GM19463 (cell line): ENCODE data around the gene PLAC9.

Experiments used
- ATAC-seq: cut with Tn5 transposase; IDR thresholded peaks from one replicate; pipeline ENCODE4 v1.9.1; 2021; ENCODE audit warnings: mild to moderate bottlenecking, moderate library complexity; ENCODE audit not compliant: unreplicated experiment

PLAC9 gene

DNA sequence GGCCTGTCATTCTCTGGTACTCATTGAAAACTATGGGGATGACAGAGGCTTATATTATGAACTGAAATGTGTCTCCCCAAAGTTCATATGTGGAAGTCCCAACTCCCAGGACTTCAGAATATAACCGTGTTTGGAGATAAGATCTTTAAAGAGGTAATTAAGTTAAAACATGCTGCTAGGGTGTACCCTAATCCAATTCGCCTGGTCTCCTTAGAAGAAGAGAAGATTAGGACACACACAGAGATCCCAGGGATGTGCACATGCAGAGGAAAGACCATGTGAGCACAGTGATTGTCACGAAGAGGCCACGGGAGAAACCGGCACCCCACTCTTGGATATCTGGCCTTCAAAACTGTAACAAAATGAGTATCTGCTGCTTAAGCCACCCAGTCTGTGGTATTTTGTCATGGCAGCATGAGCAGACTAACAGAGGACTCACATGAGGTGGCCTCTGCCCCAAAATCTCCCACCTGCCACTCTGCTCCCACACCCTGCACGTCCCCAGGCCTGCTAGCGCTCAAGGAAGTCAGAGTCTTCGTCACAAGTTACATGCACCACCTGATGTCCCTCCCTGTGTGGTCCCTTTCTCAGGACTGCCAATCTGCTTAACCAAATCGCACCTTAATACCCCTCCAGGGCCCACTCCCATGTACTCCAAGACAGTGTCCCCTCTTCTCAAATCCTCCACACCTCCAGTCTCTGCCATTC, 26.8 kb downstream of the PLAC9 start:
- ATAC-seq, result no peak

DNA sequence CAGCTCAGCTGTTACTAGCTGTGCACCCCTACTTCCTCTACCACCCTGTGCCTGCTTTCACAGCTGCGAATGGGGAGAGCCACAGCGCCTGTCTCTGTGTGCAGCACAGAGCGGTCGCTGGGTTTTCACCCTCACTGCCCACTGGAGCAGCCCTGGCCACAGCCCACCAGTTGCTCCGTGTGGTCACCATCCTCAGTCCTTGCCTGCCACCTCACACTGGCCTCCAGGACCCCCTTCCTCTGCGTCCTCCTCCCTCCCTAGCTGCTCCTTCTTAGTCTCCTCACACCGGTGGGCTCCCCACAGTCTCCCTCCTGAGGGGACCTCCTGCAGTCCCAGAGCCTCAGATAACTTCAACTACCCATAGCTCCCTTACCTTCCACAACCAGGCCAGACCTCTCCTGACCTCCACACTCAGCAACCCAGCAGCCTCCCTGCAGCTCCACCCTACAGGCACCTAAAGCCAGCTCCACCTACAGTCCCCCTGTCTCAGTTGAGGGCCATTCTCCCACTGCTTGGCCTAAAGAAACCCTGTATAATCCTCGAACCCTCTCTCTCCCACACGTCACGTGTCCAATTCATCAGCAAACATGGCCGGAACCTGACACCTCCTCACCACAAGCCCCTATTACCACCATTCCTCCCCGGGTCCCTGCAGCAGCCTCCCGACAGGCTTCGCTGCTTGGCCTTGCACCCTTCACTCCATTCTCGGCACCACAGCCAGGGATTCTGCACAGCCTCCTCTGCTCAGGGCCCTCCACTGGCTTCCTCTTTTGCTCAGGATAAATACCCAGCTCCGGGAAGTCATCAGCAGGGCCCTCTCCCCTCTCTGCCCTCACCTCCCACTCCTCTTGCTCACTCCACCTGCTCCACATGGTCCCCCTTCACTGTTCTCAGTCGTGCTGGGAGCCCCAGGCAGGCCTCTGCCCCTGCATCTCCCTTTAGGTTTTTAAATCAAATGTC, 28.1 kb downstream of the PLAC9 start:
- ATAC-seq, result no peak

DNA sequence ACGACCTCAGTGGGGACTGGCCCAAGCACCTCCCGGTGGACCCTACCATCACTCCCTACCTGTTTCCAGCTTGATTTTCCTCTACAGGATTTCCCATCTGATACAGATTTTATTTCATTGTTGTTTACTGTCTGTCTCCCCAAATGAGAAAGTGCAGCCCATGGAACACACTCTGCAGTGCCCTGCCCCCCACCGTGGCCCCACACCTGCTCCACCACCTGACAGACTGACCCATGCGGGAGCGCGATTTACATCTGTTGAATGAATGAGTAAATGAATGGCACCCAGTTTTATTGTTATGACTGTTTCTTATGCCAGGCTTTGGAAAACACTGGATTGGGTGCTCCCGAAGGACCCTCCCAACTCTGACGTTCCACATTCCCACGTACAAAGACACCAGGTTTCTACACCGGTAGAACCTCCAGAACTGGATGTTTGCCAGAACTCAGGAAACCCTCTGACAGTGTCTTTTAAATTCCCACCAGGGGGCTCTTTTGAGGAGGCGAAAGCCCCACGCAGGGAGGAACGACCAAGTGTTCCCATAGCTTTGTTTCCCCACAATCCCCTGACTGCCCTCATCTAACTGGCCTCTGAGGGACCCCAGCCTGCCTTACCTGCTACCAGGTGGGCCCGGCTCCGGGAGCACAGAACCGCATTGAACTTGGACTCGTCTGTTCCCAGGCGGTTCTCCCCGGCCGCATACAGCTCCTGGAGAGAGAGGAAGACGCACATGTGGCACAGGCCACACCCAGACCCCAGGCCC, 29.0 kb downstream of the PLAC9 start:
- no peak for ATAC-seq

DNA sequence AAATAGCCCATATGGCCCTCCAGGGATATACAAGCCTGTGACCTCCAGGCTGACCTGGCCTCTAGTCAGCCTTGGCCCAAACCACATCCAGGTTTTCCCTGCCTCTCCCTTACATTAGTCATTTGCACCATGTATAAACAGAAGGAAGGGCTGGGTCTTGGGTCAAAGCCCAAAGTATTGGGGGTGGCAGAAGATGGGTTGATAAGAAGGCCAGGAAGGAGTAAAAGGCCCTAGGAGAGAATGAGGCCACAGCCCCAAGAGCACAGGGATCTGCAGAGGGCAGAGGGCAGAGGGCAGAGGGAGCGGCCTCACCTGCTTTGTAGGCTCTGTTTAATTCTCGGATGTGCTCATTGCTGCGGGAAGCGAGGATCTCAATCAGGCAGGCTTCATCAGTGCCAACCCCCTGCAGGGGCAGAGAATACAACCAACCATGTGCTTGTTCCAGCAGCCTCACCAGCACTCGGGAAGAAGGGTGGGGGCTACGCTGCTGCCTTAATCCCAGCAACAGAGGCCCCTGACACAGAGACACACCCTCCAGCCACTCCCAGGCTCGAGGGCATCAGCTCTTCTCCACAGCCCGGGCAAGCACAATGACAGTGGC, 31.3 kb downstream of the PLAC9 start:
- no peak for ATAC-seq

DNA sequence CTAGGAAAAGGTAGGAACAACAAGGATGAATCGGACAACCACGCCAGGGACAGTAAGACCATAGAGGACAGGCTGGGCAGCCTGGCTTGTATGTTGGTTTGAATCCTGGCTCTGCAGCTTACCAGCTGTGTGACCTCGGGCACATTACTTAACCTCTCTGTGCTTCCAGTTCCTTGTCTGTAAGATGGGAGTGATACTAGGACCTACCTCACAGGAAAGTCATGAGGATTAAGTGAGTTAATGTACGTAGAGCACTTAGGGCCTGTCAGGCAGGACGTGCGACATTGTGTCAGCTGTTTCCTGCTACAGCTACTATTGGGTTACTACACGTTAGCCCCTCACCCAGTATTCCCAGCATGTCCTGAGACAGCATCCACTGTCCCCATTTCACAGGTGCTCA, 32.1 kb downstream of the PLAC9 start:
- ATAC-seq, result no peak

DNA sequence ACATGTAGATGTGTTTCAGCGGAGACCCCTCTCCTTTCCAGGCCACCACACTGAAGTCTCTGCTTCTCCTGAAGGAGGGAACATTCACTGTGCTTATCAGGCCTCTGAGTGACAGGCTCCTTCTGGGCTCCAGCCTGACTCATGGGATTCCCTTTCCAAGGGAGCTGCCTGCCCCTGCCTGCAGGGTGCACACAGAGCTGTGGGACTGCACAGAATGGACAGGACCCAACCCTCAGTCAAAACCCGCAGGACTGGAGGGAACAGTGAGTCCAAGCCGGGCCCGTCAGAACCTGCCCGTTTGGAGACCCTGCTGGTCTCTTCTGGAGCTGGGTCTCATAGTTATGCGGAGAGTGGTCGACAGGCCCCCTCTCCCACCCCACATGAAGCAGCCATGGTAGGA, 32.6 kb downstream of the PLAC9 start:
- ATAC-seq, result no peak

DNA sequence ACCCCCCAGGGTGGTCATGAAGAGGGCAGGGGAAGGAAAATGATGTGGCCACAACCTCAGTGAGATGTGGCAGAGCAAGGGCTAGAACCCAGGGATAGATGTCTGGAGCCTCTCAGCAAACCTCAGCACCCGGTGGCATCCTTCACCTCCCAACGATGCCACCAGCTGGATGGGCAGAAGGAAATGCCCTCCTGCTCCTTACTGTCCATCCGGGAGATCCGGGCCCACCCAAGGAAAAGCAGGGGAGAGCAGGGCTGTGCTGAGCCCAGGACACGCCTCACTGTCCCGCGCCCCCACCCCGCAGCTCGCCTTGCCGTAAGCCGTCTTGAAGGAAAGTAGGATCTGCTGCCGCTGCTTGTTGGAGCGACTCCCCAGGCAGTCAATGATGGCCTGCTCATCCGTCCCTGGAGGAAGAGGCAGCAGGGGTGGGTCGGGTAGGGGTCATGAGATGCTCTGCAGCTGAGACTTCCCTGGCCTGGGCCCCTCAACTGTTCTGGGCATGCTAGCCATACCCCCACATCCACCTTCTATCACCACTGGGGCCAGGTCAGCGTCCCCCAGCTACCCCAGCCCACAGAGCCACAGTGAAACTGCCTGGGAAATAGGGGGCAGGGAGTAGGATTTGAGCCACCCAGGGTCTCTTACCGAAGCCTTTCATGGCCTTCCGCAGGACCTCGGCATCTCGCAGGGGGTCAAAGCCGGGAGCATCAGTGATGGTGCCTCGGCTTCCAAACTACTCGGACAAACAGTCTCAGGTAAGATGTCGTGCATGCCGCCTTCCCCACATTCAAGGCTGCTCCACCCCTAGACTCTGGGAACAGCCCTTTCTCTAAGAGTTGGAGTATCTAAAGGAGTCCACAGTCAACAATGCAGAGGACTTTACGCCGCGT, 34.3 kb downstream of the PLAC9 start:
- ATAC-seq, result no peak

DNA sequence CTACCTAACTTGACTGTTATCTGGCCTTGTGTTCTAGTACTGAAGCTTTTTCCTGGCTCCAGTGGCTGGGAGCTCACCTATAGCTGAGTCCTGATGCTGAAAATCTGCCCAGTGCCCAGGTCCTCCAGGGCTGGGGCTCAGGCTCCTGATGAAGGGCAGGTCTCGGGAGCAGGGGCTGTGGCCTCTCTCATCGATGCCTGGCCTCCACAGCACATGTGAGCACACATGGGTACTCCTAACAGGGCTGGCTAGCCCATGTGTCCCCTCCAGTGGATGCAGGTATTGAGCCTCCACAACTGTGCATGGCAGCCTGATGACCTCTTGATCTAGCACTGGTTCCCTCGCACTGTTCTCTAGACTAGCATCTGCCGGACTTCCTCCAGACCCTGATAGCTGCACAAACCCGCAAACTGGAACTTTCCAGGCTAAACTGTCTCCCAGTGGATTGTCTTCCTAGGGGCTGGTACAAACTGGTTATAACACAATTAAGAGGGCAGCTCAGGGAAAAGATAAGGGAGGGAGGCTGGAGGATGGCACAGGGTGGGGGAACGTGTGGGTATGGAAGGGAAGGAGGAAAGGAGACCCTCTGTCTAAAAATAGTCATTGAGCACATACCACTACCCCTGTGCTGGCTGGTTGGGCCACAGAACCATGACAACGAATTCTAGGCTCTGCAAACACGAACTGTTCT, 35.1 kb downstream of the PLAC9 start:
- no peak for ATAC-seq

DNA sequence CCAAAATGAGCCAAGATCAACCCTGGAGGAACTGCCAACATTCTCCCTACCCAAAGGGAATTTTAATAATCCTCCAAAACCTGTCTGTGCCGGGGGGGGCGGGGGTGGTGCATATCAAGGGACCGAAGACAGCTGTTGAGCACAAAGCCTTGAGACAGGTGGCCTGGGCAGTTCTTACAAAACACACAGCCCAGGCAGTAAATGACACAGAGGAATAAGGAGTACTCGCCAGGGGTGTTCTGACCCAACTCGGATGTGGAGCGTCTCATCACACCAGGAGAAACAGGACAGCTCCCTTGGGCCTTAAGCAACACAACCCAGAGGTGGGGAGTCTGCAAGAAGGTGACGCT, 35.6 kb downstream of the PLAC9 start:
- ATAC-seq, result no peak

DNA sequence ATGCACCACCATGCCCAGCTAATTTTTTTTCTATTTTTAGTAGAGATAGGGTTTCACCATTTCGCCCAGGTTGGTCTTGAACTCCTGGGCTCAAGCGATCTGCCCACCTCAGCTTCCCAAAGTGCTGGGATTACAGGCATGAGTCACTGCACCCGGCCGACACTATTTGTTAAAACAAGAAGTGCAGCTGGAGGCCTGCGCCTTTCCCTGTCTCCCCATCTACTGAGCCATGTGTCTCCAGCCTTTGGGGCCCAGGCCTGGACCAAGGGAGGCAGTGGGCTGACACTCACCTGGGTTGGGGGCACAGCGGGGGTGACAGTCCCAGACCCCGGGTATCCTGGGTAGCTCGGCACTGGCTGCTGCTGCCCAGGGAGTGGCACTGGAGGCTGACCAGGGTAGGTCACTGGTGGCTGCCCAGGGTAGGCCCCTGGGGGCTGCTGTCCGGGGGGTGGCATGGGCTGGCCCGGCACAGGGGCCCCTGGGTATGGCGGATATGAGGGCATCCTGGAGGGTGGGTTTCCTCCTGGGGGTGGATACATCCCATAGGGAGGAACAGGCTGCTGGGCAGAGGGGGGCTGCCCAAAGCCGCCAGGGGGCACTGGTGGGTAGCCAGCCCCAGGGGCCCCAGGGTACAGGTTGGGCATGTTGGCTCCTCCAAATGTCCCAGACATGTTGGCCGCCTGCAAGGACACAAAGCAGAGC, 36.3 kb downstream of the PLAC9 start:
- no peak for ATAC-seq

DNA sequence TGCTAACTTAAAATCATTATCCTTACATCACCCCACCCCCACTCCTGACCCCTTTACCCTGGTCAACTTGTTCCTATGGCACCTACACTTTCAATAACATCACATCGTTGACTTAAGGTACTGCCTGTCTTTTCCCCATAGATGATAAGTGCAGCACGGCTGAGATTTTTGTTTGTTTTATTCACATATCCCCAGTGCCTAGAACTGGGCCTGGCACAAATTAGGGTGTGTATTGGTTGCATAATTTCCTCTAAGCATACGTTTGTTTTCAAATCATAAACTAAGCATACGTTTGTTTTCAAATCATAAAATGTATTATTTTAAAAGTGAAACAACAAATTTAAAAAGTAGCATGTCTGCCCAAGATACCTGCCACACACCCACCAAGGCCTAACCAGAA, 37.5 kb downstream of the PLAC9 start:
- ATAC-seq, result no peak

DNA sequence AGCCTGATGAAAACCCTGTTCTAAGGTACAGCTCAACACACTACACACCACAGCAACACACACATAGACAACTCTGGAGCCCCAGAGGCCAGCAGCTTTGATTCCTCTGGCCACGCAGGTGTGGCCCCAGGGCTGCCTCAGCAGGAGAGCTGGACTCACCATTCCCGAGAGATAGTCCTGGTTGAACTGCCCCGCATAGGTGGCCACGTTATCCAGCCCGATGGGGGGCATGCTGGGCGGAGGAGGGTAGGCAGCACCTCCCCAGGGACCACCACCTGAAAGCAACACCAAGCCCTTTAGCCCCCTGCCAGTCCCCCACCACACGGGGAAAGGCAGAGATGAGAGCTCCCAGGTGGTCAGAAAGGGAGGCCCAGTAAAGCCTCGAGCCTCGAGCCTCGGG, 38.1 kb downstream of the PLAC9 start:
- no peak for ATAC-seq

DNA sequence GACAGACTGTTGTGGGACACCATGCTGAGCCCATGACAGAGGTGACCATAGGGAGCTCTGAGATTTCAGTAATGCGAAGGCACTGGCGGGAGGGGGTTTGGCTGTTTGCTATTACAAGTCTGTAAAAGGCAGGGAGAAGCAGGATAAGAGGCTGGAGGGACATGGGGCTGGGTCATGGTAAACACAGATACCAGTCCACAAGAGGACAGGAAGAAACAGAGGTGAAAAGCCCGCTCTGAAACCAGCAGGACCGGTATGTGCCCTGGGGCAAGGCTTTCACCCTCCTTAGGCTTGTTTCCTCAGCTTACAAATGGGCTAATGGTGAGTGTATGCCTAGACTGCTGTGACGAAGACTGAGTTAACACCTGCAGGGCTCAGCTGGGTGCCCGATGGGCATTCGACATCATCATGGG, 38.7 kb downstream of the PLAC9 start:
- no peak for ATAC-seq

DNA sequence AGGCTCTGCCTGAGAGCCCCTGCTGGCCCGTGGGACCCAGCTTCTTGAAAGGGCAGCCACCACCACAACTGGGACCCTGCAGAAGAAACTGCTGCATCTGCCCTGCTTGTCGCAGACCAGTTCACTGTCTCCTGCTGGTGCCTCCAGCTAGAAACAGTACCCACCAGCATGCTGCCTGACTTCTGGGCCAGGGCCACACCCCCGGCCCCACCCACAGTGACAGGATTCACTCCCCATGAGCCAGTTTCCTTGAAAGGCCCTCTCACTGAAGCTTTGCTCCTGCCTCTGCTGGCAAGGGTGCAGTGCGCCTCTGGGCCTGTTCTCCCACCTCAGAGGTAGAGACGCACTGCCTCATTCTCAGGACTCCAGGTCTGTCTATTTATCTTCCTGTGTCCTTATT, 40.4 kb downstream of the PLAC9 start:
- no peak for ATAC-seq

DNA sequence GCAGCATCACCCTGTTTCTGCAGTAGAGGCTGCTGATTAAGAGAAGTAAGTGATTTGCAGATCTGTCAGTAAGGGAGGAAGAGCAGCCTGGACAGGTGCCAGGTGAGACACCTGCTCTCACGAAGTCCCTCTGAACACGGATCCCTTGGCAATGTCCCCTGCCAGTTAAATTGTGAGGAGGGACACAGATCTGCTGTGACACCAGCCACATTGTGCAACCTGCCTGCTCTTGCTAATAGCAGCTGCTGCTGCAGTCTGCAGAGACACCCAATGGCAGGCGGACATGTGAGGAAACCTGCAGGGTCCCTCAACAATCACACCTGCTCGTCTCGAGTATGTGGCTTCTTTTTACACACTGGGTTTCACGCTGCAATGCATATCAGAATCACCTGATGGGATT, 40.9 kb downstream of the PLAC9 start:
- no peak for ATAC-seq

DNA sequence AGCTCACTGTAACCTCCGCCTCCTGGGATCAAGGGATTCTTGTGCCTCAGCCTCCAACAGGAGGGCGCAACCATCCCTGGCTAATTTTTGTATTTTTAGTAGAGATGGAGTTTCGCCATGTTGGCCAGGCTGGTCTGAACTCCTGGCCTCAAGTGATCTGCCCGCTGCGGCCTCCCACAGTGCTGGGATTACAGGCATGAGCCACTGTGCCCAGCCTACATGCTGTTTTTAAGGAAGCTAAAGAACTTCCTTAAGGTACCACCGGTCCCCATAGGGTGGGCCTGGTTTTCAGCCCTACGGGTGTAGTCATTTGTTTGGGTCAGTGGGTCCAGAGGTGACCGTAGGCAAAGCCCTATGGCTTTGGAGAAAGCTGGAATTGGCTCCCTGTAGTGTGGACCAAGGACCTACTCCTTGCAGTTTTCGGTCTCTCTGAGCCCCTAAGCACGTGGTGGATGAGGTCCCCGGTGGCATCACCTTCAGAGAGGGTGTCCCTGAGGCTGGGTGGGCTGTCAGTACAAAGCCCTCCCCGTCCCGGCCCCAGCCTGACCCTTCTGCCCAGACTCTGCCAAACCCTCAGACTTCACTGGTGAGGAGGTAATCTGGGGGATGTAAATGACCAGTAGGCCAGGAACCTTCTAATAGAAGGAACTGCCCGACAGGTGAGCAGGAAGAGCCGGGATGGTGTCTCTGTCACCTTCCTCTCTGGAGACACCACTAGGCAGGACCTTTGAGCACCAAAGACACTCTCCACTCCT, 42.3 kb downstream of the PLAC9 start:
- ATAC-seq, result no peak

DNA sequence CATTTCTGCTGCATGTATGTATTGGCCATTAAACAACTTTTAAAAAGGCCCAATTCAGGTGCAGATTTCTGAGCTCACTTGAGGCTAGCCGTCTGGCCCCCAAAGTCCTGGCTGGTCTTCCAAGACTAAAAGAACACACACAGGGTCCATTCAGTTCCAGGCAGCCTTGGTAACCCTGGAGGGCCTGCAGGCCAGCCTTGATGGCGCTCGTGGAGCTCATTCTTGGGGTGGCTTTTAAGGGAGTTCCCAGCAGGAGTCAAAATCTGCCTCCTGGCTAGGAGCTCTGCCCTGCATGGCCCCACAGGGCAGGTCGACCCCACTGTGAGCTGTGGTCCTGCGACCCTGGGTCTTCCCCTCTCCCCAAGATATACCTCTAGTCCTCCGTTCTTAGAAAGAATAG, 44.0 kb downstream of the PLAC9 start:
- no peak for ATAC-seq
